HG02938 (cell line): Measurements from ENCODE around the gene IRF2BPL.

Source experiments
- ATAC-seq: cut with Tn5 transposase; IDR thresholded peaks from one replicate; pipeline ENCODE4 v1.9.1; 2021; ENCODE audit warnings: mild to moderate bottlenecking, moderate library complexity; ENCODE audit not compliant: unreplicated experiment

Gene IRF2BPL

GRCh38 chr14:77014004-77014604 lies 14.4 kb downstream of the IRF2BPL start:
- no peak for ATAC-seq

- no peak for ATAC-seq
Measured at GRCh38 chr14:77012193-77012765, 16.2 kb downstream of the IRF2BPL start.

GRCh38 chr14:77011245-77011644 lies 17.3 kb downstream of the IRF2BPL start:
- ATAC-seq = no peak

GRCh38 chr14:77009014-77009413 lies 19.5 kb downstream of the IRF2BPL start:
- ATAC-seq = no peak

GRCh38 chr14:77008541-77008940 lies 20.0 kb downstream of the IRF2BPL start:
- ATAC-seq = no peak

- no peak for ATAC-seq
Measured at GRCh38 chr14:77007975-77008421, 20.5 kb downstream of the IRF2BPL start.

- ATAC-seq = no peak
Measured at GRCh38 chr14:77007183-77007974, 21.1 kb downstream of the IRF2BPL start.

GRCh38 chr14:77006132-77006531 lies 22.4 kb downstream of the IRF2BPL start:
- ATAC-seq = no peak

- no peak for ATAC-seq
Measured at GRCh38 chr14:77005559-77005958, 22.9 kb downstream of the IRF2BPL start.

- ATAC-seq = no peak
Measured at GRCh38 chr14:77004711-77005460, 23.6 kb downstream of the IRF2BPL start.

- no peak for ATAC-seq
Measured at GRCh38 chr14:77003960-77004710, 24.4 kb downstream of the IRF2BPL start.

- ATAC-seq = no peak
Measured at GRCh38 chr14:77002889-77003288, 25.6 kb downstream of the IRF2BPL start.

GRCh38 chr14:77002335-77002734 lies 26.2 kb downstream of the IRF2BPL start:
- no peak for ATAC-seq

GRCh38 chr14:77000340-77001270 lies 27.9 kb downstream of the IRF2BPL start:
- ATAC-seq = peak; percentile 48

GRCh38 chr14:76998910-76999309 lies 29.6 kb downstream of the IRF2BPL start:
- no peak for ATAC-seq

- no peak for ATAC-seq
Measured at GRCh38 chr14:76997257-76997970, 31.1 kb downstream of the IRF2BPL start.

- no peak for ATAC-seq
Measured at GRCh38 chr14:76996563-76997146, 31.9 kb downstream of the IRF2BPL start.

GRCh38 chr14:76995279-76996035 lies 33.1 kb downstream of the IRF2BPL start:
- ATAC-seq = no peak
